HCT116 (cell line): ENCODE measurements around the gene TIMM10. TPM values are rescaled to one million over a fixed set of nuclear protein-coding genes. Genes with fewer than 3 reads are reported as not detected.

Experiments used
- ATAC-seq: fragments of 200-7000 bp; cut with Tn5 transposase; 2 replicates; pipeline ENCODE4 v1.9.1; 2020; ENCODE audit warnings: mild to moderate bottlenecking, moderate library complexity
- BruUV-seq: library from RNA; stranded (reverse); fragments of 400-500 nt; replicated peaks from 2 replicates; lab custom pipeline; 2021; lab: Mats Ljungman, UMichigan
- CTCF ChIA-PET: fragments of 300-600 bp; sonication (Branson Sonifier 250); formaldehyde crosslinking; loops from one replicate; lab custom pipeline; 2021; ENCODE audit warnings: antibody characterized with exemption; lab: Charles Lee
- POLR2A ChIA-PET: fragments of 300-600, 350-600 bp; sonication (Branson Sonifier 250); formaldehyde crosslinking; loops from one replicate; lab custom pipeline; 2021; ENCODE audit warnings: antibody characterized with exemption; lab: Charles Lee
- RAD21 ChIA-PET, 2 experiments: fragments of 300-600 bp; sonication (Branson Sonifier 250); formaldehyde crosslinking; loops; one replicate each; lab custom pipeline; 2023; ENCODE audit warnings: low total read pairs in 2 of 2; ENCODE audit not compliant: uncharacterized antibody in 2 of 2, unreplicated experiment in 2 of 2, low non-redundant PET in 1 of 2; lab: Charles Lee
- DNase-seq: peaks from one replicate; pipeline ENCODE4 v3.0.0-alpha.2; 2010; ENCODE audit warnings: low read depth, low spot score
- H2AFZ ChIP-seq: fragments of 200-600 bp; shearing (Covaris generic), sonication (generic); 2 replicates; pipeline ENCODE4 v1.6.1; 2017; ENCODE audit warnings: low read depth, mixed run types, mixed read lengths, antibody characterized with exemption, low read length; ENCODE audit not compliant: poor library complexity, severe bottlenecking
- H3K27ac ChIP-seq: 2 replicates; pipeline ENCODE4 v1.5.1; 2012; ENCODE audit warnings: low read depth, low read length
- H3K27me3 ChIP-seq: fragments of 200-600 bp; sonication (generic); 2 replicates; pipeline ENCODE4 v1.6.1; 2016; ENCODE audit warnings: mixed run types, low read length, mixed read lengths; ENCODE audit not compliant: insufficient read depth
- H3K36me3 ChIP-seq, 2 experiments: fragments of 200-500 bp in 1 of 2; fragments of 200-600 bp in 1 of 2; sonication (Bioruptor generic) in 1 of 2; sonication (generic) in 1 of 2; 2 replicates each; pipeline versions ENCODE4 v1.5.1 to v1.6.1; 2014 to 2016; ENCODE audit warnings: low read length in 2 of 2, inconsistent platforms in 1 of 2, mixed read lengths in 1 of 2, mixed run types in 1 of 2; ENCODE audit not compliant: insufficient read depth in 2 of 2, control insufficient read depth in 1 of 2
- H3K4me1 ChIP-seq, 2 experiments: fragments of 200-600 bp in 1 of 2; sonication (generic) in 1 of 2; 2 replicates each; pipeline versions ENCODE4 v1.5.1 to v1.6.1; 2012 to 2017; ENCODE audit warnings: low read length in 2 of 2, inconsistent platforms in 1 of 2, mild to moderate bottlenecking in 1 of 2, mixed read lengths in 1 of 2, mixed run types in 1 of 2, moderate library complexity in 1 of 2; ENCODE audit not compliant: insufficient read depth in 2 of 2, control insufficient read depth in 1 of 2
- H3K4me2 ChIP-seq: fragments of 200-600 bp; sonication (generic); 2 replicates; pipeline ENCODE4 v1.6.1; 2017; ENCODE audit warnings: mixed run types, low read length, mixed read lengths
- H3K4me3 ChIP-seq, 2 experiments: fragments of 200-600 bp in 1 of 2; sonication (generic) in 1 of 2; replicated peaks in 1 of 2; 2 replicates each; pipeline ENCODE4 v1.5.1; 2011 to 2016; ENCODE audit warnings: low read length in 2 of 2, control low read depth in 1 of 2, low read depth in 1 of 2, mild to moderate bottlenecking in 1 of 2, mixed read lengths in 1 of 2, mixed run types in 1 of 2
- H3K79me2 ChIP-seq: fragments of 200-600 bp; sonication (generic); 2 replicates; pipeline ENCODE4 v1.6.1; 2017; ENCODE audit warnings: mild to moderate bottlenecking, mixed run types, low read length, moderate library complexity, mixed read lengths; ENCODE audit not compliant: insufficient read depth
- H3K9ac ChIP-seq: fragments of 200-600 bp; sonication (generic); 2 replicates; pipeline ENCODE4 v1.6.1; 2016; ENCODE audit warnings: low read length, mixed read lengths
- H3K9me2 ChIP-seq: fragments of 200-600 bp; sonication (generic), shearing (Covaris generic); 2 replicates; pipeline ENCODE4 v1.6.1; 2017; ENCODE audit warnings: mixed run types, mild to moderate bottlenecking, moderate library complexity; ENCODE audit not compliant: insufficient read depth
- H3K9me3 ChIP-seq, 2 experiments: fragments of 200-500 bp in 1 of 2; fragments of 200-600 bp in 1 of 2; sonication (Bioruptor generic) in 1 of 2; sonication (generic) in 1 of 2; 2 replicates each; pipeline ENCODE4 v1.6.1; 2014 to 2017; ENCODE audit warnings: low read length in 2 of 2, mixed read lengths in 2 of 2, inconsistent platforms in 1 of 2, low read depth in 1 of 2, mild to moderate bottlenecking in 1 of 2, mixed run types in 1 of 2, moderate library complexity in 1 of 2; ENCODE audit not compliant: control insufficient read depth in 1 of 2, insufficient read depth in 1 of 2
- H4K20me1 ChIP-seq: fragments of 200-600 bp; sonication (generic), shearing (Covaris generic); 2 replicates; pipeline ENCODE4 v1.6.1; 2017; ENCODE audit warnings: mixed run types, mild to moderate bottlenecking, moderate library complexity; ENCODE audit not compliant: insufficient read depth
- ATF3 ChIP-seq: IDR thresholded peaks from 2 replicates; pipeline ENCODE4 v1.6.1; 2012
- CBX3 ChIP-seq: IDR thresholded peaks from 2 replicates; pipeline ENCODE4 v1.6.1; 2012; ENCODE audit warnings: low read depth
- CEBPB ChIP-seq: IDR thresholded peaks from 2 replicates; pipeline ENCODE4 v1.6.1; 2012; ENCODE audit warnings: low read depth
- CTCF ChIP-seq, 3 experiments: fragments of 200-600 bp in 1 of 3; sonication (generic) in 1 of 3; IDR thresholded peaks in 2 of 3; conservative IDR thresholded peaks in 1 of 3; 2 replicates each; pipeline ENCODE4 v1.5.1; 2012 to 2017; ENCODE audit warnings: low read depth in 2 of 3, low read length in 2 of 3, antibody characterized with exemption in 1 of 3, borderline replicate concordance in 1 of 3, control low read depth in 1 of 3, mild to moderate bottlenecking in 1 of 3, mixed read lengths in 1 of 3, mixed run types in 1 of 3, moderate library complexity in 1 of 3; ENCODE audit not compliant: insufficient read depth in 1 of 3
- EGR1 ChIP-seq: IDR thresholded peaks from 2 replicates; pipeline ENCODE4 v1.6.1; 2012; ENCODE audit warnings: low read depth
- ELF1 ChIP-seq: IDR thresholded peaks from 2 replicates; pipeline ENCODE4 v1.6.1; 2012; ENCODE audit warnings: low read depth, borderline replicate concordance
- EZH2phosphoT487 ChIP-seq: fragments of 200-600 bp; IDR thresholded peaks from 2 replicates; pipeline ENCODE4 v1.6.1; 2018; ENCODE audit warnings: antibody characterized with exemption, borderline replicate concordance
- JUND ChIP-seq: IDR thresholded peaks from 2 replicates; pipeline ENCODE4 v1.6.1; 2012
- MAX ChIP-seq: IDR thresholded peaks from 2 replicates; pipeline ENCODE4 v1.6.1; 2012
- RAD21 ChIP-seq: IDR thresholded peaks from 2 replicates; pipeline ENCODE4 v1.6.1; 2012; ENCODE audit warnings: low read depth, mild to moderate bottlenecking
- REST ChIP-seq: IDR thresholded peaks from 2 replicates; pipeline ENCODE4 v1.6.1; 2012; ENCODE audit warnings: low read depth
- SIN3A ChIP-seq: IDR thresholded peaks from 2 replicates; pipeline ENCODE4 v1.6.1; 2012; ENCODE audit warnings: low read depth
- SP1 ChIP-seq: IDR thresholded peaks from 2 replicates; pipeline ENCODE4 v1.6.1; 2012; ENCODE audit warnings: low read depth
- SRF ChIP-seq: IDR thresholded peaks from 2 replicates; pipeline ENCODE4 v1.6.1; 2012; ENCODE audit warnings: low read depth
- TCF7L2 ChIP-seq: IDR thresholded peaks from 2 replicates; pipeline ENCODE4 v1.7.0; 2011; ENCODE audit warnings: borderline replicate concordance, inconsistent platforms; ENCODE audit not compliant: insufficient read depth, insufficient read length; ENCODE audit errors: extremely low read depth
- YY1 ChIP-seq: IDR thresholded peaks from 2 replicates; pipeline ENCODE4 v1.6.1; 2011; ENCODE audit warnings: low read length, low read depth, moderate library complexity, mild to moderate bottlenecking; ENCODE audit not compliant: insufficient replicate concordance; ENCODE audit errors: extremely low read depth
- ZBTB33 ChIP-seq: IDR thresholded peaks from 2 replicates; pipeline ENCODE4 v1.6.1; 2011; ENCODE audit warnings: mild to moderate bottlenecking, low read length, moderate library complexity; ENCODE audit not compliant: insufficient replicate concordance; ENCODE audit errors: extremely low read depth
- ZNF274 ChIP-seq: fragments of 200-500 bp; sonication (Bioruptor generic); IDR thresholded peaks from 2 replicates; pipeline ENCODE4 v1.6.1; 2014; ENCODE audit warnings: mild to moderate bottlenecking, low read depth, low read length, inconsistent platforms
- intact Hi-C: fragments of 100-400 bp; cut with micrococcal nuclease; formaldehyde crosslinking; loops from 2 replicates; pipeline ENCODE4 v1.10.0; 2022
- total RNA-seq: library from RNA; stranded (reverse); gene quantifications from one replicate; pipeline ENCODE4 v1.2.1, GENCODE V29; 2021; ENCODE audit not compliant: unreplicated experiment

The TIMM10 gene
- total RNA-seq, 1 experiment from 2014 or later = 65.6 TPM

- peak overlapping the region; percentile 96 for H3K4me2 ChIP-seq
- H3K4me3 ChIP-seq = peak overlapping the region; percentile 70 to 73; a peak in 3 of 4 replicates
- no TSS peak for BruUV-seq
- no peak for TF ChIP-seq EGR1
- TF ChIP-seq ZBTB33 = no peak
- TF ChIP-seq TCF7L2 = no peak
- no peak for TF ChIP-seq REST
- TF ChIP-seq ELF1 = no peak
- TF ChIP-seq CTCF (IDR thresholded peaks at IDR 0.05 in 2 of 3, conservative IDR thresholded peaks at IDR 0.05 in 1 of 3; ENCODE audit: borderline replicate concordance in 1 of 3, insufficient read depth in 1 of 3, low read depth in 2 of 3, low read length in 2 of 3) = no peak
- TF ChIP-seq ATF3 = no peak
- TF ChIP-seq EZH2phosphoT487 = no peak
- TF ChIP-seq YY1 = no peak
- TF ChIP-seq MAX = no peak
- TF ChIP-seq SRF = no peak
- no peak for TF ChIP-seq ZNF274
- TF ChIP-seq SP1 = no peak
- TF ChIP-seq RAD21 = no peak
- TF ChIP-seq JUND = no peak
- no peak for TF ChIP-seq CBX3
- no peak for TF ChIP-seq SIN3A
- TF ChIP-seq CEBPB = no peak
- H3K79me2 ChIP-seq = no peaks in the 10 kb centered on the region
- POLR2A ChIA-PET = interaction anchor here (2.4 kb wide), 1 partner anchor 21 kb away, joined by 7 read pairs; no protein-coding TSS in a partner anchor
- no peak overlapping the region for H3K27ac ChIP-seq
- DNase-seq (no peak), ATAC-seq (0 out of 2 replicates have a peak, but pooled peaks have one; percentile 9)
- H3K9ac ChIP-seq = no peak overlapping the region
- no peaks in the 10 kb centered on the region for H3K36me3 ChIP-seq
- no peaks in the 10 kb centered on the region for H3K9me3 ChIP-seq
- no peak overlapping the region for H2AFZ ChIP-seq
- RAD21 ChIA-PET = no interaction called here
- H4K20me1 ChIP-seq = no peaks in the 10 kb centered on the region
- no peaks in the 10 kb centered on the region for H3K9me2 ChIP-seq
- intact Hi-C loops = no loop called here
- no peaks in the 10 kb centered on the region for H3K27me3 ChIP-seq
- CTCF ChIA-PET = interaction anchor here (1.2 to 2.7 kb wide), 2 partner anchors 13 to 20 kb away, joined by 4 to 15 read pairs; no protein-coding TSS in a partner anchor
- peaks cover 3 to 15% of the 10 kb centered on the region in 2 experiments; a peak in 3 of 4 replicates for H3K4me1 ChIP-seq
These were observed 16.5 kb downstream of the TIMM10 start for GRCh38 chr11:57513911-57514537.
